ENCODE data around the gene MMAB. TPM values are rescaled to one million over a fixed set of nuclear protein-coding genes. Genes with fewer than 3 reads are reported as not detected.

The MMAB gene
- total RNA-seq, 1 experiment from 2014 or later = 34.9 TPM

DNA sequence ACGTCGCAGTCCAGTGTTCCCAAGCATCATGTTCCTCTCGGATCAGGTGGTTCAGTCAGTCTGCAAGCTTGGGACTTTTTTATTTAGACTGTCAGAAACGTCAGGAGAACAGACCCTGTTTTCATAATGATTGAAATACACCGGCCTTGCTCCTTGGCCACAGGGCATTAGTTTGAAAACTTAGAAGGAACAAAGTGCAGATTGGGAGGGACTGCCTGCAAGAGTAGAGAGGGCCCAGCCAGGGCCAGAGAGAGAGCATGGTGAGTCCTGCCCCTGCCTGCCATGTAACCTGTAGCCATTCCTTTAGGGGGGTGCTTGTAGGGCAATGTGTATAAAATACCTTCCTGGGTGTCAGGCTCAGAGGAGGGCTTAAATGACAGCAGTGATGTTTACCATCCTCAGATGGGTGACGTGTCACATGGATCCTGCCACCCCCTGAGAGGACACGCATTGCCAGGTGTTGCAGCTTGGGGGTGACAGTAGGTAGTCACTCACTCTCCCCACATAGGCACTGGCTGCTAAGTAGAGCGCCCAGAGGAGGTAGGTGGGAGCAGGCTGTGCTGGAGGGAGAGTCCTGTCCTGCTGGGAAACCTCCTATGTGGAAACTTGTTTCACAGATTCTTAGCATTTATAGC lies 45.7 kb downstream of the MMAB start:
- no peak overlapping the region for H3K4me2 ChIP-seq (ENCODE audit: low read length)
- intact Hi-C loops (cut with micrococcal nuclease) = no loop called here
- peaks cover 0 to 3% of the 10 kb centered on the region in 2 experiments; a peak in 1 of 4 replicates for H3K36me3 ChIP-seq (ENCODE audit: control insufficient read depth in 1 of 2, insufficient read depth in 2 of 2, low read length in 2 of 2)
- no peaks in the 10 kb centered on the region for H3K79me2 ChIP-seq (ENCODE audit: insufficient read depth, low read length)
- no peaks in the 10 kb centered on the region for H3K9me3 ChIP-seq (ENCODE audit: control insufficient read depth in 1 of 2, insufficient read depth in 1 of 2, low read depth in 1 of 2, low read length in 2 of 2)
- H3K9ac ChIP-seq (ENCODE audit: low read length) = no peak overlapping the region
- no peaks in the 10 kb centered on the region for H4K20me1 ChIP-seq (ENCODE audit: insufficient read depth)
- no TSS peak for BruUV-seq (replicated peaks)
- CTCF ChIA-PET = no interaction called here
- no peak overlapping the region for H3K4me3 ChIP-seq (replicated peaks in 1 of 2; ENCODE audit: low read depth in 1 of 2, low read length in 2 of 2)
- DNase-seq (ENCODE audit: low read depth, low spot score) (no peak), ATAC-seq (no peak)
- H3K9me2 ChIP-seq (ENCODE audit: insufficient read depth) = no peaks in the 10 kb centered on the region
- POLR2A ChIA-PET = no interaction called here
- TF ChIP-seq JUND (IDR thresholded peaks at IDR 0.05) = no peak
- TF ChIP-seq TCF7L2 (IDR thresholded peaks at IDR 0.05; ENCODE audit: borderline replicate concordance, extremely low read depth, insufficient read depth, insufficient read length) = no peak
- TF ChIP-seq SRF (IDR thresholded peaks at IDR 0.05; ENCODE audit: low read depth) = no peak
- no peak for TF ChIP-seq SP1 (IDR thresholded peaks at IDR 0.05; ENCODE audit: low read depth)
- no peak for TF ChIP-seq CBX3 (IDR thresholded peaks at IDR 0.05; ENCODE audit: low read depth)
- TF ChIP-seq CEBPB (IDR thresholded peaks at IDR 0.05; ENCODE audit: low read depth) = no peak
- no peak for TF ChIP-seq EZH2 (IDR thresholded peaks at IDR 0.05)
- TF ChIP-seq, protein P1, sequence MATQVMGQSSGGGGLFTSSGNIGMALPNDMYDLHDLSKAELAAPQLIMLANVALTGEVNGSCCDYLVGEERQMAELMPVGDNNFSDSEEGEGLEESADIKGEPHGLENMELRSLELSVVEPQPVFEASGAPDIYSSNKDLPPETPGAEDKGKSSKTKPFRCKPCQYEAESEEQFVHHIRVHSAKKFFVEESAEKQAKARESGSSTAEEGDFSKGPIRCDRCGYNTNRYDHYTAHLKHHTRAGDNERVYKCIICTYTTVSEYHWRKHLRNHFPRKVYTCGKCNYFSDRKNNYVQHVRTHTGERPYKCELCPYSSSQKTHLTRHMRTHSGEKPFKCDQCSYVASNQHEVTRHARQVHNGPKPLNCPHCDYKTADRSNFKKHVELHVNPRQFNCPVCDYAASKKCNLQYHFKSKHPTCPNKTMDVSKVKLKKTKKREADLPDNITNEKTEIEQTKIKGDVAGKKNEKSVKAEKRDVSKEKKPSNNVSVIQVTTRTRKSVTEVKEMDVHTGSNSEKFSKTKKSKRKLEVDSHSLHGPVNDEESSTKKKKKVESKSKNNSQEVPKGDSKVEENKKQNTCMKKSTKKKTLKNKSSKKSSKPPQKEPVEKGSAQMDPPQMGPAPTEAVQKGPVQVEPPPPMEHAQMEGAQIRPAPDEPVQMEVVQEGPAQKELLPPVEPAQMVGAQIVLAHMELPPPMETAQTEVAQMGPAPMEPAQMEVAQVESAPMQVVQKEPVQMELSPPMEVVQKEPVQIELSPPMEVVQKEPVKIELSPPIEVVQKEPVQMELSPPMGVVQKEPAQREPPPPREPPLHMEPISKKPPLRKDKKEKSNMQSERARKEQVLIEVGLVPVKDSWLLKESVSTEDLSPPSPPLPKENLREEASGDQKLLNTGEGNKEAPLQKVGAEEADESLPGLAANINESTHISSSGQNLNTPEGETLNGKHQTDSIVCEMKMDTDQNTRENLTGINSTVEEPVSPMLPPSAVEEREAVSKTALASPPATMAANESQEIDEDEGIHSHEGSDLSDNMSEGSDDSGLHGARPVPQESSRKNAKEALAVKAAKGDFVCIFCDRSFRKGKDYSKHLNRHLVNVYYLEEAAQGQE (IDR thresholded peaks at IDR 0.05; ENCODE audit: low read depth) = no peak
- no peak for TF ChIP-seq ZNF274 (IDR thresholded peaks at IDR 0.05; ENCODE audit: low read depth, low read length)
- no peak for TF ChIP-seq POLR2AphosphoS5 (IDR thresholded peaks at IDR 0.05; ENCODE audit: low read depth, low read length)
- TF ChIP-seq YY1 (IDR thresholded peaks at IDR 0.05; ENCODE audit: extremely low read depth, insufficient replicate concordance, low read depth, low read length) = no peak
- TF ChIP-seq POLR2A (IDR thresholded peaks at IDR 0.05; ENCODE audit: borderline replicate concordance, extremely low read depth, insufficient read depth, insufficient read length) = no peak
- TF ChIP-seq, protein P2, sequence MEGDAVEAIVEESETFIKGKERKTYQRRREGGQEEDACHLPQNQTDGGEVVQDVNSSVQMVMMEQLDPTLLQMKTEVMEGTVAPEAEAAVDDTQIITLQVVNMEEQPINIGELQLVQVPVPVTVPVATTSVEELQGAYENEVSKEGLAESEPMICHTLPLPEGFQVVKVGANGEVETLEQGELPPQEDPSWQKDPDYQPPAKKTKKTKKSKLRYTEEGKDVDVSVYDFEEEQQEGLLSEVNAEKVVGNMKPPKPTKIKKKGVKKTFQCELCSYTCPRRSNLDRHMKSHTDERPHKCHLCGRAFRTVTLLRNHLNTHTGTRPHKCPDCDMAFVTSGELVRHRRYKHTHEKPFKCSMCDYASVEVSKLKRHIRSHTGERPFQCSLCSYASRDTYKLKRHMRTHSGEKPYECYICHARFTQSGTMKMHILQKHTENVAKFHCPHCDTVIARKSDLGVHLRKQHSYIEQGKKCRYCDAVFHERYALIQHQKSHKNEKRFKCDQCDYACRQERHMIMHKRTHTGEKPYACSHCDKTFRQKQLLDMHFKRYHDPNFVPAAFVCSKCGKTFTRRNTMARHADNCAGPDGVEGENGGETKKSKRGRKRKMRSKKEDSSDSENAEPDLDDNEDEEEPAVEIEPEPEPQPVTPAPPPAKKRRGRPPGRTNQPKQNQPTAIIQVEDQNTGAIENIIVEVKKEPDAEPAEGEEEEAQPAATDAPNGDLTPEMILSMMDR (IDR thresholded peaks at IDR 0.05 in 2 of 3, conservative IDR thresholded peaks at IDR 0.05 in 1 of 3; ENCODE audit: borderline replicate concordance in 1 of 3, insufficient read depth in 1 of 3, low read depth in 2 of 3, low read length in 2 of 3) = no peak
- TF ChIP-seq, protein P3, sequence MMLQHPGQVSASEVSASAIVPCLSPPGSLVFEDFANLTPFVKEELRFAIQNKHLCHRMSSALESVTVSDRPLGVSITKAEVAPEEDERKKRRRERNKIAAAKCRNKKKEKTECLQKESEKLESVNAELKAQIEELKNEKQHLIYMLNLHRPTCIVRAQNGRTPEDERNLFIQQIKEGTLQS (IDR thresholded peaks at IDR 0.05) = no peak
- TF ChIP-seq ZFX (IDR thresholded peaks at IDR 0.05) = no peak
- no peak for TF ChIP-seq EGR1 (IDR thresholded peaks at IDR 0.05; ENCODE audit: low read depth)
- no peak for TF ChIP-seq SIN3A (IDR thresholded peaks at IDR 0.05; ENCODE audit: low read depth)
- TF ChIP-seq, protein P4, sequence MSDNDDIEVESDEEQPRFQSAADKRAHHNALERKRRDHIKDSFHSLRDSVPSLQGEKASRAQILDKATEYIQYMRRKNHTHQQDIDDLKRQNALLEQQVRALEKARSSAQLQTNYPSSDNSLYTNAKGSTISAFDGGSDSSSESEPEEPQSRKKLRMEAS (IDR thresholded peaks at IDR 0.05) = no peak
- TF ChIP-seq ELF1 (IDR thresholded peaks at IDR 0.05; ENCODE audit: borderline replicate concordance, low read depth) = no peak
- TF ChIP-seq, protein P5, sequence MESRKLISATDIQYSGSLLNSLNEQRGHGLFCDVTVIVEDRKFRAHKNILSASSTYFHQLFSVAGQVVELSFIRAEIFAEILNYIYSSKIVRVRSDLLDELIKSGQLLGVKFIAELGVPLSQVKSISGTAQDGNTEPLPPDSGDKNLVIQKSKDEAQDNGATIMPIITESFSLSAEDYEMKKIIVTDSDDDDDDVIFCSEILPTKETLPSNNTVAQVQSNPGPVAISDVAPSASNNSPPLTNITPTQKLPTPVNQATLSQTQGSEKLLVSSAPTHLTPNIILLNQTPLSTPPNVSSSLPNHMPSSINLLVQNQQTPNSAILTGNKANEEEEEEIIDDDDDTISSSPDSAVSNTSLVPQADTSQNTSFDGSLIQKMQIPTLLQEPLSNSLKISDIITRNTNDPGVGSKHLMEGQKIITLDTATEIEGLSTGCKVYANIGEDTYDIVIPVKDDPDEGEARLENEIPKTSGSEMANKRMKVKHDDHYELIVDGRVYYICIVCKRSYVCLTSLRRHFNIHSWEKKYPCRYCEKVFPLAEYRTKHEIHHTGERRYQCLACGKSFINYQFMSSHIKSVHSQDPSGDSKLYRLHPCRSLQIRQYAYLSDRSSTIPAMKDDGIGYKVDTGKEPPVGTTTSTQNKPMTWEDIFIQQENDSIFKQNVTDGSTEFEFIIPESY (IDR thresholded peaks at IDR 0.05; ENCODE audit: extremely low read depth, insufficient replicate concordance, low read length) = no peak
- H3K4me1 ChIP-seq (ENCODE audit: control insufficient read depth in 1 of 2, insufficient read depth in 2 of 2, low read length in 2 of 2) = no peaks in the 10 kb centered on the region
- H3K27me3 ChIP-seq (ENCODE audit: insufficient read depth, low read length) = no peaks in the 10 kb centered on the region
- no peak overlapping the region for H2AFZ ChIP-seq (ENCODE audit: low read depth, low read length, poor library complexity, severe bottlenecking)
- RAD21 ChIA-PET (ENCODE audit: low non-redundant PET in 1 of 2, low total read pairs in 2 of 2, uncharacterized antibody in 2 of 2, unreplicated experiment in 2 of 2) = no interaction called here
- no peak overlapping the region for H3K27ac ChIP-seq (ENCODE audit: low read depth, low read length)
